H1 (cell line): ENCODE data around the gene TMEM212. TPM values are rescaled to one million over a fixed set of nuclear protein-coding genes. Genes with fewer than 3 reads are reported as not detected.

Source experiments
- CTCF ChIA-PET: fragments of 300-600 bp; sonication (Branson Sonifier 250); formaldehyde crosslinking; loops from one replicate; lab custom pipeline; 2021; ENCODE audit not compliant: partially characterized antibody; lab: Charles Lee
- POLR2A ChIA-PET: fragments of 300-600 bp; sonication (Branson Sonifier 250); formaldehyde crosslinking; loops from one replicate; lab custom pipeline; 2021; ENCODE audit warnings: inconsistent platforms; ENCODE audit not compliant: partially characterized antibody; lab: Charles Lee
- DNase-seq, 2 experiments: peaks; one replicate each; pipeline versions ENCODE4 v3.0.0 to v3.0.0-alpha.2; 2010 to 2022; ENCODE audit warnings: low spot score in 2 of 2, low read depth in 1 of 2, mixed read lengths in 1 of 2
- FAIRE-seq: peaks from 2 replicates; lab custom pipeline; 2011; peaks lifted over from hg19 to GRCh38; lab: Jason Lieb, UNC
- H2AFZ ChIP-seq: 2 replicates; pipeline ENCODE4 v1.8.1; 2012; ENCODE audit warnings: low read length, inconsistent platforms
- H2AK5ac ChIP-seq: 2 replicates; pipeline ENCODE4 v1.6.1; 2013; ENCODE audit warnings: low read depth, low read length
- H2BK120ac ChIP-seq: replicated peaks from 2 replicates; pipeline ENCODE3; 2013; ENCODE audit warnings: low read depth, low read length, inconsistent platforms
- H2BK12ac ChIP-seq: 2 replicates; pipeline ENCODE4 v1.6.1; 2013; ENCODE audit warnings: low read depth, low read length
- H2BK15ac ChIP-seq: 2 replicates; pipeline ENCODE4 v1.6.1; 2013; ENCODE audit warnings: low read length
- H2BK20ac ChIP-seq: 2 replicates; pipeline ENCODE4 v1.6.1; 2013; ENCODE audit warnings: low read length
- H2BK5ac ChIP-seq: 2 replicates; pipeline ENCODE4 v1.6.1; 2013; ENCODE audit warnings: low read depth, low read length
- H3K14ac ChIP-seq: 2 replicates; pipeline ENCODE4 v1.6.1; 2013; ENCODE audit warnings: inconsistent platforms; ENCODE audit not compliant: insufficient read length
- H3K18ac ChIP-seq: 2 replicates; pipeline ENCODE4 v1.6.1; 2013; ENCODE audit warnings: low read length; ENCODE audit errors: extremely low read depth
- H3K23ac ChIP-seq: 2 replicates; pipeline ENCODE4 v1.6.1; 2013; ENCODE audit warnings: inconsistent platforms; ENCODE audit not compliant: insufficient read length
- H3K23me2 ChIP-seq: 2 replicates; pipeline ENCODE4 v1.6.1; 2013; ENCODE audit warnings: low read depth, low read length
- H3K27ac ChIP-seq: 2 replicates; pipeline ENCODE4 v1.6.1; 2011; ENCODE audit warnings: low read depth, low read length, inconsistent platforms
- H3K27me3 ChIP-seq, 4 experiments: replicated peaks in 1 of 4; 1 replicate in 1 of 4; 2 replicates in 3 of 4; pipeline versions ENCODE4 v1.6.1 to v1.8.1; 2011 to 2013; ENCODE audit warnings: low read length in 3 of 4, mild to moderate bottlenecking in 3 of 4, inconsistent platforms in 2 of 4, mixed read lengths in 2 of 4, moderate library complexity in 1 of 4; ENCODE audit not compliant: control insufficient read depth in 3 of 4, insufficient read depth in 3 of 4; ENCODE audit errors: extremely low read depth in 1 of 4
- H3K36me3 ChIP-seq, 4 experiments: 2 replicates each; pipeline versions ENCODE4 v1.6.1 to v1.8.1; 2011 to 2013; ENCODE audit warnings: mild to moderate bottlenecking in 4 of 4, low read length in 3 of 4, moderate library complexity in 2 of 4, control low read depth in 1 of 4, inconsistent platforms in 1 of 4; ENCODE audit not compliant: insufficient read depth in 4 of 4, control insufficient read depth in 2 of 4
- H3K4ac ChIP-seq: replicated peaks from 2 replicates; pipeline ENCODE3; 2013; ENCODE audit warnings: low read length, low read depth, mixed read lengths, inconsistent platforms; ENCODE audit not compliant: insufficient read length
- H3K4me1 ChIP-seq, 4 experiments: replicated peaks in 1 of 4; 1 replicate in 1 of 4; 2 replicates in 3 of 4; pipeline versions ENCODE4 v1.6.1 to v1.8.1; 2011 to 2013; ENCODE audit warnings: low read length in 3 of 4, inconsistent platforms in 2 of 4, mixed read lengths in 1 of 4; ENCODE audit not compliant: insufficient read depth in 4 of 4, control insufficient read depth in 3 of 4
- H3K4me2 ChIP-seq, 2 experiments: 2 replicates each; pipeline versions ENCODE4 v1.6.1 to v1.8.1; 2011 to 2013; ENCODE audit warnings: low read depth in 2 of 2, low read length in 2 of 2, control low read depth in 1 of 2, inconsistent platforms in 1 of 2, mild to moderate bottlenecking in 1 of 2; ENCODE audit not compliant: insufficient read depth in 1 of 2
- H3K4me3 ChIP-seq, 4 experiments: fragments of 200-600, 300-600 bp in 1 of 4; sonication (generic), shearing (Covaris generic), sonication (Bioruptor Twin) in 1 of 4; 2 replicates each; pipeline versions ENCODE4 v1.5.1 to v1.8.1; 2011 to 2016; ENCODE audit warnings: low read length in 4 of 4, low read depth in 3 of 4, control low read depth in 2 of 4, inconsistent platforms in 2 of 4, mild to moderate bottlenecking in 2 of 4, mixed read lengths in 1 of 4, moderate library complexity in 1 of 4; ENCODE audit not compliant: insufficient read depth in 2 of 4; ENCODE audit errors: extremely low read depth in 1 of 4
- H3K56ac ChIP-seq: replicated peaks from 2 replicates; pipeline ENCODE3; 2013; ENCODE audit warnings: low read depth, mild to moderate bottlenecking, mixed read lengths, low read length, inconsistent platforms; ENCODE audit not compliant: insufficient read length
- H3K79me1 ChIP-seq: 2 replicates; pipeline ENCODE4 v1.6.1; 2013; ENCODE audit warnings: low read depth, low read length, control low read depth
- H3K79me2 ChIP-seq, 2 experiments: 2 replicates each; pipeline versions ENCODE4 v1.6.1 to v1.8.1; 2012 to 2013; ENCODE audit warnings: low read length in 2 of 2, mild to moderate bottlenecking in 2 of 2, inconsistent platforms in 1 of 2; ENCODE audit not compliant: insufficient read depth in 2 of 2, control insufficient read depth in 1 of 2
- H3K9ac ChIP-seq, 4 experiments: replicated peaks in 1 of 4; 1 replicate in 1 of 4; 2 replicates in 3 of 4; pipeline versions ENCODE4 v1.6.1 to v1.8.1; 2011 to 2013; ENCODE audit warnings: low read depth in 3 of 4, low read length in 3 of 4, control low read depth in 2 of 4, mild to moderate bottlenecking in 2 of 4, moderate library complexity in 2 of 4, inconsistent platforms in 1 of 4; ENCODE audit errors: extremely low read depth in 1 of 4
- H3K9me3 ChIP-seq, 2 experiments: 2 replicates each; pipeline versions ENCODE4 v1.6.1 to v1.8.1; 2012 to 2013; ENCODE audit warnings: mild to moderate bottlenecking in 2 of 2, moderate library complexity in 2 of 2, control low read depth in 1 of 2, inconsistent platforms in 1 of 2, low read depth in 1 of 2, low read length in 1 of 2, mixed read lengths in 1 of 2; ENCODE audit not compliant: insufficient read depth in 2 of 2
- H4K20me1 ChIP-seq, 2 experiments: replicated peaks in 1 of 2; 2 replicates each; pipeline versions ENCODE3 to v1.8.1; 2011 to 2013; ENCODE audit warnings: inconsistent platforms in 2 of 2, low read length in 2 of 2, mild to moderate bottlenecking in 1 of 2; ENCODE audit not compliant: insufficient read depth in 2 of 2, control insufficient read depth in 1 of 2
- H4K5ac ChIP-seq: 2 replicates; pipeline ENCODE4 v1.6.1; 2013; ENCODE audit warnings: low read length, low read depth, mixed read lengths, inconsistent platforms; ENCODE audit not compliant: insufficient read length
- H4K8ac ChIP-seq: 2 replicates; pipeline ENCODE4 v1.8.0; 2013; ENCODE audit warnings: mild to moderate bottlenecking, moderate library complexity, low read length, inconsistent platforms; ENCODE audit not compliant: insufficient read depth; ENCODE audit errors: extremely low read depth
- H4K91ac ChIP-seq: replicated peaks from 2 replicates; pipeline ENCODE3; 2013; ENCODE audit warnings: low read length, mixed read lengths, inconsistent platforms; ENCODE audit not compliant: insufficient read length
- BACH1 ChIP-seq: IDR thresholded peaks from 2 replicates; pipeline ENCODE4 v1.6.1; 2012; ENCODE audit warnings: low read length, improper control_type of control experiment
- BRCA1 ChIP-seq: IDR thresholded peaks from 2 replicates; pipeline ENCODE4 v1.6.1; 2012; ENCODE audit warnings: low read depth, low read length, improper control_type of control experiment
- EGR1 ChIP-seq: IDR thresholded peaks from 2 replicates; pipeline ENCODE4 v1.6.1; 2011; ENCODE audit warnings: low read depth, low read length, borderline replicate concordance
- RXRA ChIP-seq: IDR thresholded peaks from 2 replicates; pipeline ENCODE4 v1.6.1; 2011; ENCODE audit warnings: low read depth, mild to moderate bottlenecking, low read length, moderate library complexity; ENCODE audit not compliant: insufficient read depth
- WGBS, 2 experiments: shearing (Covaris generic) in 1 of 2; methylation state at CpG; one replicate each; pipeline versions ENCODE4 v1.1.6 to v1.1.7; 2013 to 2015; ENCODE audit warnings: low lambda C conversion rate in 2 of 2, mixed read lengths in 2 of 2, inconsistent platforms in 1 of 2, low coverage in 1 of 2, missing lambda C conversion rate in 1 of 2; ENCODE audit not compliant: insufficient replicate concordance in 2 of 2, insufficient coverage in 1 of 2, insufficient read length in 1 of 2; ENCODE audit errors: extremely low coverage in 1 of 2, missing lambda C conversion rate in 1 of 2; 5-methylcytosine and 5-hydroxymethylcytosine counted together
- polyA plus RNA-seq, 7 experiments: library from polyadenylated mRNA; depleted of rRNA in 3 of 7; stranded (reverse) in 5 of 7; unstranded in 2 of 7; fragments of >200 nt in 5 of 7; fragments of 200-250 nt in 2 of 7; gene quantifications; 1 replicate in 5 of 7; 2 replicates in 1 of 7; 4 replicates in 1 of 7; pipeline versions ENCODE4 v1.2.1 to v1.2.3, GENCODE V29; 2011 to 2013; ENCODE audit warnings: missing spikeins in 2 of 7, mixed read lengths in 2 of 7
- total RNA-seq: library from RNA; stranded (reverse); fragmentation: NEBNext Ultra II Directional; extraction: Animal tissue kit (Norgen Biotek cat#: 25700); gene quantifications from 2 replicates; pipeline ENCODE4 v1.2.1, GENCODE V29; 2021

TMEM212 gene
- total and polyA plus RNA-seq, 2 of the 8 experiments (the other 6 are each of a cell fraction or from before 2014, with no cell fraction given) = not detected

DNA sequence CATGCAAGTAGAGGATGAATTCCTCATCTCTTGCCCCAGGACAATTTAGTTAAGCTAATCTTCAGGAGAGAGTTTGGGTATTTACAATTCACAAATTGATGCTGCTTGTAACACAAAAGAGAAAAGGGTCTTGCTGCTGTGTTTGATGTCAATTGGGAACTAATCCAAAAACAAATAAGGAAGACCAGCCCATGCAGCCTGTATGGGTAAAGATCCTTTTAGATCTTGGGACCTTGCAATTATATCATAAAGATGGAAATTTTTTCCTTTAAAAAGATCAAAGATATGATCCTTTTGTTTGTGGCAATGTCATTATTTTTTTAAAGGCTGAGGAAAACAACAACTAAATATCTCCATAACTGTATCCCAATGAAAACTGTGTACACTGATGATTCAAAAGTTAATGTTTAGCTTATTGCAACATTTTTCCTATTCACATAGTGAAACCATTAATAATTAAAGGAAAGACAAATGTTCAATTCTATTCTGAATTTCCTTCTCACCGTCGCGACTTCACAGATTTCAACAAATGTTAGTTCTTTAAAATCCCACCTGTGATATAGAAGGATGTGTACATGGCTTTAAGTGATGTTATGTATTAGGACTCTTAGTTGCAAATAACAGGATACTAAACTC is 40.2 kb downstream of the TMEM212 start:
- CTCF ChIA-PET = interaction anchor here (0.5 to 1.7 kb wide), 5 partner anchors 8 to 222 kb away, joined by 3 to 4 read pairs (median 3); no protein-coding TSS in a partner anchor
- no peak overlapping the region for H2BK120ac ChIP-seq
- H3K14ac ChIP-seq = no peak overlapping the region
- H4K8ac ChIP-seq = no peak overlapping the region
- no peaks in the 10 kb centered on the region for H3K79me1 ChIP-seq
- peaks cover 0 to 5% (median 2%) of the 10 kb centered on the region in 4 experiments; a peak in 4 of 7 replicates for H3K4me1 ChIP-seq
- no peak overlapping the region for H3K4ac ChIP-seq
- no peaks in the 10 kb centered on the region for H3K79me2 ChIP-seq
- no peak overlapping the region; the same call in 1 of the 2 replicates for H2AFZ ChIP-seq
- no peak overlapping the region for H3K4me2 ChIP-seq
- no peaks in the 10 kb centered on the region for H3K23me2 ChIP-seq
- H3K36me3 ChIP-seq = no peaks in the 10 kb centered on the region; a peak in 1 of 8 replicates
- no peak overlapping the region for H3K9ac ChIP-seq
- H3K23ac ChIP-seq = no peak overlapping the region
- H3K9me3 ChIP-seq = no peaks in the 10 kb centered on the region
- no peak overlapping the region for H2BK5ac ChIP-seq
- no peak for DNase-seq
- H2BK12ac ChIP-seq = no peak overlapping the region
- no peak overlapping the region for H4K91ac ChIP-seq
- no peak overlapping the region for H2BK20ac ChIP-seq
- H2AK5ac ChIP-seq = no peak overlapping the region
- peaks cover 0 to 1% (median 0%) of the 10 kb centered on the region in 4 experiments; a peak in 1 of 7 replicates for H3K27me3 ChIP-seq
- no peak for FAIRE-seq
- 92% methylated on average over 3 of the region's 3 CpGs; no CpG with 5 or more reads in 1 of the 2 experiments for WGBS, 2 experiments
- no peak overlapping the region for H3K27ac ChIP-seq
- H2BK15ac ChIP-seq = no peak overlapping the region
- H4K20me1 ChIP-seq = no peaks in the 10 kb centered on the region
- H4K5ac ChIP-seq = no peak overlapping the region
- H3K18ac ChIP-seq = no peak overlapping the region
- H3K56ac ChIP-seq = no peak overlapping the region
- no peak overlapping the region for H3K4me3 ChIP-seq
- POLR2A ChIA-PET = no interaction called here
- TF ChIP-seq BRCA1 (no peak), BACH1 (no peak), RXRA (no peak), EGR1 (no peak)
